T-helper 2 cell treated with Interferon-gamma antibody and Interleukin-4, amounts not matched to agents 100 ng/mL and 5 ng/mL, for 36 hours (primary cell): ENCODE results near the gene FBLL1. TPM values are rescaled to one million over a fixed set of nuclear protein-coding genes. Genes with fewer than 3 reads are reported as not detected.
"Not testable (repeated sequence)": the region's sequence is repeated elsewhere in the genome, so short reads cannot be mapped to it uniquely, and the experiment has no call there.

Source experiments
- intact Hi-C: fragments of 100-400 bp; cut with micrococcal nuclease; formaldehyde crosslinking; loops from one replicate; pipeline ENCODE4 v1.15.1; 2023
- total RNA-seq: library from RNA; stranded (reverse); gene quantifications from 2 replicates; pipeline ENCODE4 v1.2.3, GENCODE V29; 2022

Gene FBLL1
- not detected in 2 replicates for total RNA-seq

DNA sequence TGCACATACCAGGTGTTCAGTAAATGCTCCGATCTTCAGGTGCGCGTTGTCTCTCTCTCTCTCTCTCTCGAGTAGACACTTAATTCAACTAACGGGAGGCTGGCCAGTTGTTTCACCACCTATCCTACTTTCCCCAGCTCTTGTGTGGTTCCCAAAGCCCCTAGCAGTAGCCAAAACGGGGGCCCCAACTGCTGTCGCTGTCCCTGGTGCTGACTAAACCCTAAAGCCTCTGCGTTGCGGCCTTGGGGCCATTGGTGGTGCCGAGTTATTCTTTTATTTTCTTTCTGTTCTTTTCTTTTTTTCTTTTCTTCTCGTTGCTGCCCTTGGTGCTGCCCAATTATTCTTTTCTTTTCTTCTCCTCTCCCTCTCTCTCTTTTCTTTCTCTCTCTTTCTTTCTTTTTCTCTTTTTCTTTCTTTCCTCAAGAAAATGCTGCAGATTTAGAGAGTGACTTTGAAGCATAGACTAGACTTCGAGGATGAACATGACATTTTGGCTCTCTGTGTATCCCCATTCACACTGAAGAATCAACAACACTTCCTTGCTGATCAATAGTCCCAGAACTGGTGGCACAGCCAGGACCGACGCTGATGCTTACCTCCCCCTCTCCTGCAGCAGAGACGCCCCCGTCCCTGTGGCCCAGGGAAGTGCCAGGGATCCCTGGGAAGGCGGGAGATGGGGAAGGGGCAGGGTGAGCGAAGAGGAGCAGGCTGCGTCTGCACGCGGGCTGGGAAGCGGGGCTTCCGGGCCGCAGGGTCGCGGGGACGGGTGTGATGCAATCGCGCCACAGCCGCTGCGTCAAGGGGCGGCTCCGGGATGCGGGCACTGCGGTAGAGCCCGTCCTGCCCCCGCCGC lies at the start of gene FBLL1:
TSS of gene FBLL1 (plus strand) at position 785 of the 853 bp plus-strand sequence. CDS start 200 bp downstream, outside the sequence.
- intact Hi-C loops = loop anchor here (2.0 kb wide), 1 partner anchor 42 kb away; the partner anchor contains the start of gene RARS1

- intact Hi-C loops = no loop called here
Observed at GRCh38 chr5:168480601-168481000, 48.5 kb upstream of the FBLL1 start.

DNA sequence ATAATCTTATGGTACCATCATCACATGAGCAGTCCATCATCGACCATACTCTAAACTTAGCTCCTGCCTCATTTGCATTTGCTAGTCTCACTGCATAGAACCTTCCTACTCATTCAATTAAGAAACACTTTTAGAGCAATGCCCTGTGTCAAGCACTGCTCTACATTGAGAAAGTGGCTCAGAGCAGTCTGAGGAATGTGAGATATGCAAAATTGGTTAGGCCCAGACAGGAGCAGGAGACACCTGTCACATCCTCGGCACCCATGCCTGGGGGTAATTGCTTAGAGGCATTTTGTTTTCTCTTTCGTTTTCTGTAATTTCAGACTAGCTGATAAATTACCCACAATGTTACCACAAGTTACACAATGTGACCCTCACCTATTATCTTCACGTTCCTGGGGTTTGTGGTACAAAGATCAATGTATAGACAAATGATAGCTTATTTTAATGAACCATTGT lies 47.7 kb upstream of the FBLL1 start:
- intact Hi-C loops = no loop called here

GRCh38 chr5:168482361-168482760 lies 46.7 kb upstream of the FBLL1 start:
- intact Hi-C loops = no loop called here

GRCh38 chr5:168486136-168486879 lies 42.8 kb upstream of the FBLL1 start, which contains the start of gene RARS1:
Gene RARS1 (plus strand): TSS chr5:168486471. CDS start chr5:168486499, 28 bp downstream.
- intact Hi-C loops = loop anchor here (1.0 to 5.0 kb wide), 5 partner anchors 20 to 1097 kb away; partner anchors contain the start of genes FBLL1, PANK3 and SPDL1

GRCh38 chr5:168489059-168489458 lies 40.0 kb upstream of the FBLL1 start:
- intact Hi-C loops = loop anchor here (5.0 kb wide), 1 partner anchor 222 kb away; no protein-coding TSS in a partner anchor

DNA sequence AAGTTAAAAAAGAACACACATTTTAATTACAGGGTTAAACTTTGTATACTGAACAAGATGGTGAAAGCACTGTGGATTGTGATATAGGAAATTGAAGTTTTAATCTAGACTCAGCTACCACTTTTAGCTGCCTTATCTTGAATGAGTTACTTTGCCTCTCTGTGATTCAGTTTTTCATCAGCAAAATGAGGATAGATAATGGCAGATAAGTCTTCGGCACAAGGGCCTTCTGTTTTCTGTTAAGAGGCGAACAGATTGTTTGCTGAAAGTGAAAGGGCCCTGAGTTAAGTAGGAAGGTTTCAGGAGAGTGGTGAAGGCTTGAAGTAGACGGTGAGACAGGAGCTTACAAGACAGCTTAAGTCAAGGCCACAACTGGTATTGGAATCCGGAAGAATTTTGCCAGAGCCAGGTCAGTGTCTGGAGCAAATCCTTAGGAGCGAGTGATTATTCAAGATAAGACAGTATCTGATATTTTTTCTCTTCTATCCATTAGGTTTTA lies 35.0 kb upstream of the FBLL1 start:
- intact Hi-C loops = no loop called here

DNA sequence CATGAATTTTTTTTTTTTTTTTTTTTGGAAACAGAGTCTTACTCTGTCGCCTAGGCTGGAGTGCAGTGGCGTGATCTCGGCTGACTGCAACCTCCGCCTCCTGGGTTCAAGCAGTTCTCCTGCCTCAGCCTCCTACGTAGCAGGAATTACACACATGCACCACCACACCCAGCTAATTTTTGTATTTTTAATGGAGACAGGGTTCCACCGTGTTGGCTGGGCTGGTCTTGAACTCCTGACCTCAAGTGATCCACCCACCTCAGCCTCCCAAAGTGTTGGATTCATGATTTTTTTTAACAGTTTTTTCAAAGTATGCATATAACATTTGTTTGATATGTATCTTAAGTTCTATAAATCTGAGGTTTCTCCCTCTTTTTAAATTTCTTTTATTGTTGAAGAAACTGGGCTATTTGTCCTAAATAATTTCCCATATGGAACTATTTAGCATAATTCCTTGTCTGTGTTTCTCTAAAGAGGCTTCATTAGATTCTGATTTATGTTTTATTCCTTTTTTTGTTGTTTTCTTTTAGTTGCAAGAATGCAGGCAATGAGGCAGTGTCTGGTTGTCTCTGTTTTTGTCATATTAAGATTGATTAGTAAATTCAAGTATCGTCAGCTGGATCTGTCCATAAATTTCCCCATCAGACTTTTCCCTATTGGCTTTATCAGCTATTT lies 26.4 kb upstream of the FBLL1 start:
- intact Hi-C loops = no loop called here

DNA sequence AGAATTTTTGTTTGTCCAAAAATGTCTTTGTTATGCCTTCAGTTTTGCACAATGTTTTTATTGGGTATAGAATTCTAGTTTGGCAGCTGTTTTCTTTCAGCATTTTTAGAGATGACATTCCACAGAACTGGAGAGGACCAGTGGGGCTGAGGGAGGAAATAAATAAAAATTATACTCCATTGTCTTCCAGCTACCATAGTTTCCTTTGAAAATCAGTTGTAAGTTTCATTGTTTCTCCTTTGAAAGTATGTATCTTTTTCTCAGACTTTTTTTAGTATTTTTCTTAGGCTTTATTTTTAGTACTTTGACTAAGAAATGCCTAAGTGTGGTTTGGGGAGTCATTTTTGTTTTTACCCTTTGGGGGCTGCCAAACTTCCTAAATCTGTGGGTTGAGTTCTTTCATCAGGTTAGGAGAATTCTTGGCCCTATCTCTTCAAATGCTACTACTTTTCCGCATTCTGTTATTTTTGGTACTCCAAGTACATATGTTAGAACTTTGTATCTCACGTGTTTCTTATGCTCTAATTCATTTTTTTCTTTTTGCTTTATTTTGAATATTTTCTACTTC lies 15.2 kb upstream of the FBLL1 start:
- intact Hi-C loops = no loop called here

DNA sequence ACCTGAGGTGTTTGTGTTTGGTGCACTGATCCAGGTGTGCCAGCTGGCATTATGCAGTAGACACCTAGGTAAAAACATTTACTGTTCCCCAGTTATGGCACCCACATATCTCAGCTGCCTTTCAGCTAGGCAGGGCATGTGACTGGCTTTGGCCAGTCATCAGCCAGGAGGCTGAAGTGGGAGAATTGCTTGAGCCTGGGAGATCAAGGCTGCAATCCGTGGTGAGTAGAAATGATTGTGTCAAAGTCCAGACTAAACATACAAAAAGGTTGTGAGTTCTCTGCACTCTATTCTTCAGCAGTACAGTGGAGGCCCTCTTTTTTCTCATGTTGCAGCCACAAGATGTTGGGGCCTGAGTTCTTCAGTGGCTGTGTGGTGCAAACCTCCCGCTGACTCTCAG lies 3.2 kb upstream of the FBLL1 start:
- intact Hi-C loops = no loop called here

- intact Hi-C loops = loop anchor here (2.0 kb wide), 1 partner anchor 41 kb away; the partner anchor contains the start of gene RARS1
Observed at GRCh38 chr5:168527756-168528295, 1.3 kb upstream of the FBLL1 start.

GRCh38 chr5:168529374-168530234 lies 499 bp downstream of the FBLL1 start:
- intact Hi-C loops = loop anchor here (2.0 kb wide), 1 partner anchor 43 kb away; the partner anchor contains the start of gene RARS1

- intact Hi-C loops = no loop called here
Observed at GRCh38 chr5:168530621-168531150, 1.6 kb downstream of the FBLL1 start.

DNA sequence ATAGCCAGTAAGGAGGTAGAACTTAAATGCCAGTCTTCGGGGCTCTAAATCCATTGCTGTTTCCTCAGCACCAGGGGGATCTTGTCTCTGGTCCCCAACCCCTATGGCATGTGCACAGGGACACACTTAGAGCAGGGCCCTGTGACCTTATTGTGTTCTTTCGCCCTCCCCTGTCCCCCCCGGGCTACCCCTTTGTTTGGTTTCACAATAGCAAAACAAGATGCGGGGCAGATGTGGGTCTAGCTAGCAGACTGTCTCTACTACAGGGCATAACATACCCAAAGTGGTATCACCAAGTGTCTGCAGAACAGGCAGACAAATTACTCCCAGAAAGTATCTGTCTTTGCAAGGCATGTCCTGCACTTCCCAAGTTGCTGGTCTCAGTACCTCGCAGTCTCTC lies 2.1 kb downstream of the FBLL1 start:
- intact Hi-C loops = no loop called here

DNA sequence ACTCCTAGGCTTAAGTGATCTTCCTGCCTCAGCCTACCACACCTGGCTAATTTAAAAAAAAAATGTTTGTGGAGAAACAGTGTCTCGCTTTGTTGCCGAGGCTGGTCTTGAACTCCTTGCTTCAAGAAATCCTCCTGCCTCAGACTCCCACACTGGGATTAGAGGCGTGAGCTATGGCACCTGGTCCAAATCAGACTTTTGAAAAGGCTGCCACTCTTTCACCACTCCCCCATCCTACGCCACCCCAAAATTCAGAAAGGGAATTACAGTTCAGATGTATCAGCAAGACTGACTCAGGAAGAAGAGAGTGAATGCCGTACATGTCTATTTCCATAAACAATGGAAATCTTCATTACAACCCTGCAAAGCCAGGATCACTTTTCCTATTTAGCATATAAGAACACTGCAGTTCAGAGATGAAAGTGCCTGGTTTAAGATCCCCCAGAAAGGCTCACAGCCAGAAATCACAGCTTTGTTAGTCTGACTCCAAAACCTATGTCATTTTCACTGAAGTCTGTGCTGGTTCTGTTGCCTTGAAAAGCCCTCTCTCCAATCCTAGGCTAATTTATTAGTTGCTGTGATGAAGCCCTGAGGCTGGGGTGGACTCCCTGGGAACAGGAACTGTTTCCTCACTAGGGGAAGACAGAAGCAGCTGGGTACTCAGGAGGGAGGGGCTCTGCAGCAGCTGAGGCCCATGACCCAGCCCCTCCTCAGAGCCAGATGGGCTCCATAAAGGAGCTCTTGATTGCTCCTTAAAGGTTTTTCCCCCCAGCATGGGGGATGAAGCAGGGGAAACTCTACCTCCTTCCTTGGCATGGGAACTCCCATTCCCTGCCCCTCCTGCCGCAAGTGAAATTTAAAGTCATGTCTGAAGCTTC lies 3.1 kb downstream of the FBLL1 start:
- intact Hi-C loops = no loop called here

DNA sequence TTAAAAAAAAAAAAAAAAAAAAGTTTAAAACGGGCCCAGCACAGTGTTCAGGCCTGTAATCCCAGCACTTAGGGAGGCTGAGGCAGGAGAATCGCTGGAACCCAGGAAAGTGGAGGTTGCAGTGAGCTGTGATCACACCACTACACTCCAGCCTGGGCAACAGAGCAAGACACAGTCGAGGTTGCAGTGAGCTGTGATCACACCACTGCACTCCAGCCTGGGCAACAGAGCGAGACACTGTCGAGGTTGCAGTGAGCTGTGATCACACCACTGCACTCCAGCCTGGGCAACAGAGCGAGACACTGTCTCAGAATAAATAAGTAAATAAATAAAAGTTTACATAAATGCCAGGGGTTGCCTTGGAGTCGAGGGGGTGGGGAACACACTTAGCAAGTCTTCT lies 5.2 kb downstream of the FBLL1 start:
- intact Hi-C loops = not testable (repeated sequence)

DNA sequence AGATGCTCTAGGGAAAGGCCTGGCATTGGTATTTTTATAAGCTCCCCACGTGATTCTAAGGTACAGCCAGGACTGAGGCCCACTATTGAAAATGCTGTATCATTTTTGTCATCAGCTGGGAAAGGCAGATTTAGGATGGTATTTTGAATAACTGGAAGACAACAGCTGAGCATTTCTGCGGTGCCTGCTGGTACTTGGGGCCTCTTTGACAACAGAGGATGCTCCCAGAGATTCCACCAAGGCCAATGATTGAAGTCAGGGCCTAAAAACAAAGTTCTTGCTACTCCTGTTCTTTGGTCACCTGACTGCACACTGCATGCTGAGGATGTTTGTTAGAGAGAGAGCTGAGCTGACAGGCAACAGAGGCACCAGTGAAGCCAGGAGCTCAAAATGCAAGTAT lies 8.1 kb downstream of the FBLL1 start:
- intact Hi-C loops = no loop called here

DNA sequence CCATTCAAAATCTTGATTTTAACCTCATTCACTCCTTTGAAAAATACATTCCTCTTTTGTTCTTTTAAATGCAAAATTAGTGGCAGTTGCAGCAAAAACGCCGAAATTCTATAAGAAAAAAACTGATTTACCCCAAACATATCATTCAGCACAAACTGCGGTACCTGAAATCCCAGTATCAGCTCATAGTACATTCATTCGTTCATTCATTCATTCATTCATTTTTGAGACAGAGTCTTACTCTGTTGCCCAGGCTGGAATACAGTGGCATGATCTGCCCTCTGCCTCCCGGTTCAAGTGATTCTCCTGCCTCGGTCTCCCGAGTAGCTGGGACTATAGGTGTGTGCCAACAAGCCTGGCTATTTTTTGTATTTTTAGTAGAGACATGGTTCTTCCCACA lies 20.4 kb downstream of the FBLL1 start:
- intact Hi-C loops = no loop called here
